Hippocampal formation (tissue), 2 donors: ENCODE results near the gene SSR1.

Experiments
- DNase-seq, 2 donors: peaks; one replicate each; lab custom pipeline; 2025; lab: John Stamatoyannopoulos, UW

Gene SSR1

GRCh38 chr6:7258231-7258763 is 54.7 kb downstream of the SSR1 start:
- no peak for DNase-seq

GRCh38 chr6:7257521-7258230 is 55.3 kb downstream of the SSR1 start:
- no peak for DNase-seq

GRCh38 chr6:7256785-7257184 is 56.2 kb downstream of the SSR1 start:
- no peak for DNase-seq

- no peak for DNase-seq
Measured at GRCh38 chr6:7255918-7256317, 57.1 kb downstream of the SSR1 start.

- DNase-seq, result peak in 1 of 2 donors; percentile 16
Measured at GRCh38 chr6:7254980-7255835, 57.8 kb downstream of the SSR1 start.

GRCh38 chr6:7252390-7252789 is 60.6 kb downstream of the SSR1 start:
- no peak for DNase-seq

- DNase-seq, result no peak
Measured at GRCh38 chr6:7251646-7252260, 61.2 kb downstream of the SSR1 start.

- no peak for DNase-seq
Measured at GRCh38 chr6:7250812-7251211, 62.2 kb downstream of the SSR1 start.

- no peak for DNase-seq
Measured at GRCh38 chr6:7249946-7250643, 62.9 kb downstream of the SSR1 start.

- no peak for DNase-seq
Measured at GRCh38 chr6:7249391-7249790, 63.6 kb downstream of the SSR1 start.

- DNase-seq, result no peak
Measured at GRCh38 chr6:7247828-7248227, 65.2 kb downstream of the SSR1 start.

GRCh38 chr6:7247179-7247456 is 65.9 kb downstream of the SSR1 start:
- no peak for DNase-seq

- no peak for DNase-seq
Measured at GRCh38 chr6:7246401-7247178, 66.4 kb downstream of the SSR1 start.

- no peak for DNase-seq
Measured at GRCh38 chr6:7245668-7246393, 67.2 kb downstream of the SSR1 start.

GRCh38 chr6:7243179-7243981 is 69.6 kb downstream of the SSR1 start:
- DNase-seq, result peak; percentile 39 to 49

- no peak for DNase-seq
Measured at GRCh38 chr6:7242835-7243178, 70.2 kb downstream of the SSR1 start.

- no peak for DNase-seq
Measured at GRCh38 chr6:7241709-7242645, 71.0 kb downstream of the SSR1 start.

GRCh38 chr6:7241160-7241559 is 71.8 kb downstream of the SSR1 start:
- DNase-seq, result no peak

- DNase-seq, result no peak
Measured at GRCh38 chr6:7240351-7240750, 72.6 kb downstream of the SSR1 start.
